GM18868 (cell line): ENCODE data around the gene ATP10A.

ENCODE experiments used
- ATAC-seq: cut with Tn5 transposase; IDR thresholded peaks from one replicate; pipeline ENCODE4 v1.9.1; 2021; ENCODE audit warnings: mild to moderate bottlenecking, moderate library complexity; ENCODE audit not compliant: unreplicated experiment

ATP10A gene

GRCh38 chr15:25727116-25727515 is 136.0 kb downstream of the ATP10A start:
- ATAC-seq, result no peak

GRCh38 chr15:25725758-25726157 is 137.4 kb downstream of the ATP10A start:
- ATAC-seq, result no peak

GRCh38 chr15:25724899-25725298 is 138.2 kb downstream of the ATP10A start:
- no peak for ATAC-seq

GRCh38 chr15:25721605-25721955 is 141.5 kb downstream of the ATP10A start:
- ATAC-seq, result no peak

GRCh38 chr15:25719101-25719985 is 143.8 kb downstream of the ATP10A start:
- ATAC-seq, result no peak

GRCh38 chr15:25718597-25718996 is 144.5 kb downstream of the ATP10A start:
- no peak for ATAC-seq

- ATAC-seq, result no peak
Observed at GRCh38 chr15:25718169-25718536, 145.0 kb downstream of the ATP10A start.

GRCh38 chr15:25717457-25718168 is 145.5 kb downstream of the ATP10A start:
- ATAC-seq, result peak; percentile 88

- ATAC-seq, result no peak
Observed at GRCh38 chr15:25717127-25717456, 146.0 kb downstream of the ATP10A start.

GRCh38 chr15:25716414-25717126 is 146.6 kb downstream of the ATP10A start:
- no peak for ATAC-seq

- no peak for ATAC-seq
Observed at GRCh38 chr15:25715536-25716413, 147.4 kb downstream of the ATP10A start.

GRCh38 chr15:25714538-25714840 is 148.6 kb downstream of the ATP10A start:
- no peak for ATAC-seq

GRCh38 chr15:25713736-25714537 is 149.2 kb downstream of the ATP10A start:
- no peak for ATAC-seq

- no peak for ATAC-seq
Observed at GRCh38 chr15:25712961-25713355, 150.2 kb downstream of the ATP10A start.

- no peak for ATAC-seq
Observed at GRCh38 chr15:25712192-25712960, 150.8 kb downstream of the ATP10A start.

GRCh38 chr15:25711691-25712090 is 151.4 kb downstream of the ATP10A start:
- no peak for ATAC-seq

GRCh38 chr15:25711164-25711563 is 152.0 kb downstream of the ATP10A start:
- no peak for ATAC-seq

GRCh38 chr15:25710184-25710583 is 152.9 kb downstream of the ATP10A start:
- ATAC-seq, result peak; percentile 70

- ATAC-seq, result no peak
Observed at GRCh38 chr15:25709437-25710159, 153.5 kb downstream of the ATP10A start.
